Activated CD4-positive, alpha-beta T cell treated with anti-CD3 and anti-CD28 coated beads, Interleukin-2, amount 10 ng/mL, durations not matched to agents 7 days and 5 days (primary cell): ENCODE data around the gene LYRM4. TPM values are rescaled to one million over a fixed set of nuclear protein-coding genes. Genes with fewer than 3 reads are reported as not detected.

Experiments used
- CTCF ChIA-PET: fragments of 350-600 bp; sonication (Branson Sonifier 250); formaldehyde crosslinking; loops from one replicate; lab custom pipeline; 2021; ENCODE audit warnings: antibody characterized with exemption; lab: Charles Lee
- POLR2A ChIA-PET: fragments of 350-600 bp; sonication (Branson Sonifier 250); formaldehyde crosslinking; loops from one replicate; lab custom pipeline; 2021; ENCODE audit warnings: antibody characterized with exemption; lab: Charles Lee
- DNase-seq: peaks from one replicate; pipeline ENCODE4 v3.0.0-alpha.2; 2020
- H3K27ac Mint-ChIP-seq: one replicate; pipeline ENCODE4 v1.8.0; 2021; ENCODE audit warnings: mild to moderate bottlenecking, moderate library complexity, mixed read lengths
- H3K27me3 Mint-ChIP-seq: one replicate; pipeline ENCODE4 v1.8.0; 2021; ENCODE audit warnings: mixed read lengths
- H3K36me3 Mint-ChIP-seq: one replicate; pipeline ENCODE4 v1.8.0; 2021; ENCODE audit warnings: low read depth, mixed read lengths
- H3K4me1 Mint-ChIP-seq: one replicate; pipeline ENCODE4 v1.8.0; 2021; ENCODE audit warnings: mixed read lengths
- H3K4me3 Mint-ChIP-seq: one replicate; pipeline ENCODE4 v1.8.0; 2021; ENCODE audit warnings: mild to moderate bottlenecking, moderate library complexity, mixed read lengths
- H3K9me3 Mint-ChIP-seq: one replicate; pipeline ENCODE4 v1.8.0; 2021; ENCODE audit warnings: mixed read lengths
- total RNA-seq, 2 experiments: library from RNA; stranded (reverse); gene quantifications; one replicate each; pipeline ENCODE4 v1.2.3, GENCODE V29; 2021

LYRM4 gene
- total RNA-seq, 2 experiments from 2014 or later: 30.8 to 31.4 TPM

- peaks cover 14% of the 10 kb centered on the region for H3K36me3 Mint-ChIP-seq
- H3K9me3 Mint-ChIP-seq: no peaks in the 10 kb centered on the region
- H3K27ac Mint-ChIP-seq: peak overlapping the region; percentile 16
Observed at GRCh38 chr6:5256952-5257351, 3.8 kb downstream of the LYRM4 start.

GRCh38 chr6:5250911-5251310, 9.8 kb downstream of the LYRM4 start:
- Mint-ChIP-seq H3K4me1 (no peaks in the 10 kb centered on the region), H3K27ac (no peak overlapping the region), H3K27me3 (no peaks in the 10 kb centered on the region), H3K36me3 (peaks cover 18% of the 10 kb centered on the region), H3K4me3 (no peak overlapping the region), H3K9me3 (no peaks in the 10 kb centered on the region)
- ChIA-PET CTCF (no interaction called here), POLR2A (no interaction called here)
- peak; percentile 17 for DNase-seq

More at GRCh38 chr6:5256952-5257351, 3.8 kb downstream of the LYRM4 start:
- ChIA-PET CTCF (interaction anchor here (1.0 to 1.4 kb wide), 2 partner anchors 9 to 20 kb away, joined by 3 read pairs; no protein-coding TSS in a partner anchor), POLR2A (no interaction called here)
- Mint-ChIP-seq H3K27me3 (no peaks in the 10 kb centered on the region), H3K4me1 (peaks cover 32% of the 10 kb centered on the region), H3K4me3 (no peak overlapping the region)
- DNase-seq: no peak

DNA sequence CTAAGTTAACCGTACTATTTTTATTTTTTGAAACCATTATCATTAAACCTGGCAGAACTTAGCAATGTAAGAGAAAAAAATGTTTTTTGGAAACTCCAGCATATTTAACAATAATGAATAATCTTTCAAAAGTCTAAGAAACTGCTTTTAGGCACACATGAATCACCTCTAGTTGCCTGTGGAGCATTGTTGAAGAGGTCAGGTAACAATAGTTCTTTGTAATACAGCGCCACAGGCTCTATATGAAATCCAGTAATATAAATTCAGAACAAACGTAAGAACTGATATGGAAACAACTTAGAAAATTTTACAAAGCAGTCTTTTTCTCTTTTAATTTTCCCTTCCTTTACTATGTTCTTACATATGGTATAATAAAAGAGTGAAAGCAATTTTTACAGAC, 10.3 kb downstream of the LYRM4 start:
- Mint-ChIP-seq H3K27me3 (no peaks in the 10 kb centered on the region), H3K9me3 (no peaks in the 10 kb centered on the region), H3K4me1 (no peaks in the 10 kb centered on the region), H3K4me3 (no peak overlapping the region), H3K36me3 (peaks cover 18% of the 10 kb centered on the region), H3K27ac (no peak overlapping the region)
- CTCF ChIA-PET: no interaction called here
- no peak for DNase-seq
- POLR2A ChIA-PET: no interaction called here

DNA sequence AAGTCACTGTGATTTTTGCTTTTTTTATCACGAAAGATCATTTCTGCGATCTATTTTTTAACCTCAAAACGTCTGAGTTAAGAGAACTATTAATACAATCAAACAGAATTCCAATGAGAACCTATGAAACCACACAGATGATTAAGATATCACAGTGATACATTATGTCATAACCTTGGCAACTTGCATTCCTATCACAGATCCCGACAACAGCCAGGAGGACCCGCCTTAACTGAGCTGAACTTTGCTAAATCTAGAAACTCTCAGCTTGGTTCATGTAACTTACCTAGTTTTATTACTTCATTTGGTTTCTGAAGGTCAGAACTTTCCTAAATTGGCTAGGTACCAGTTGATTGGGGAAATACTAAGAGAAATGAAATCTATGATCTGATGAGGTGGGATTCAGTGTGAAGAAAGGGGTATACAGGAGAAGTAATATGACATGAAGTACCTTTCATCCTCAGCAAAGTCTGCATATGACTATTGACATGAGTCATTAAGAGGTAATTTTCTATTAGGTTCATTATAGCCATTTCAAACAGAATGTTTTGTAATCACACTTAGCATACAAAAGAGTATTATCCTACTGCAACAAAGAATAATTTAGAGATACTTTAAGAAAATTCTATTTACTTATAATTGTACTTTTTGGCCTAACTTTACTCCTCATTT, 11.2 kb downstream of the LYRM4 start:
- peaks cover 16% of the 10 kb centered on the region for H3K36me3 Mint-ChIP-seq
- CTCF ChIA-PET: no interaction called here
- POLR2A ChIA-PET: no interaction called here

GRCh38 chr6:5248302-5249098, 12.2 kb downstream of the LYRM4 start:
- DNase-seq: no peak
- CTCF ChIA-PET: interaction anchor here (1.5 kb wide), 1 partner anchor 55 kb away, joined by 4 read pairs; no protein-coding TSS in a partner anchor
- Mint-ChIP-seq H3K27ac (no peak overlapping the region), H3K9me3 (no peaks in the 10 kb centered on the region), H3K4me3 (no peak overlapping the region), H3K27me3 (no peaks in the 10 kb centered on the region), H3K4me1 (no peaks in the 10 kb centered on the region), H3K36me3 (peaks cover 14% of the 10 kb centered on the region)
- POLR2A ChIA-PET: no interaction called here

More for the DNA sequence above, 11.2 kb downstream of the LYRM4 start:
- H3K4me1 Mint-ChIP-seq: no peaks in the 10 kb centered on the region
- no peak overlapping the region for H3K27ac Mint-ChIP-seq
- DNase-seq: no peak
- no peaks in the 10 kb centered on the region for H3K9me3 Mint-ChIP-seq
- no peaks in the 10 kb centered on the region for H3K27me3 Mint-ChIP-seq
- H3K4me3 Mint-ChIP-seq: no peak overlapping the region

DNA sequence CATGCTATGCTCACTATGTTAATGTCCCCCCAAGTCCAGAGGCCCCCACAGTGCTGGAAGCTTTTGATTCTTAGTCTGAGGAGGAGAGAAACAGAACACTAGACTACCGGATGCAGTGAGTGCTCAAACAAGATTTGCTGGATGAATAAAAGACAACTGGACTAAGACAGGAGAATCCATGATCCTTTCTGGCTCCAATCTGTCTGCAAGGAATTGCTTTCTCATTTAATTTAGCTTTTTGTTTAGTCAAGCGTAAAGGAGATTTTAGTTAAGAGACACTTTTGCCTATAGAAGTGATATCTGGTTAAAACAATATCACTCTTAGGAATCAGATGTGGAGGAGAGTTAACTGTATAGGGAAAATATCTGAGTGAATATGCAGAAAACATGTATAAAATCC, 13.5 kb downstream of the LYRM4 start:
- H3K27me3 Mint-ChIP-seq: no peaks in the 10 kb centered on the region
- no peaks in the 10 kb centered on the region for H3K9me3 Mint-ChIP-seq
- H3K4me1 Mint-ChIP-seq: no peaks in the 10 kb centered on the region
- H3K36me3 Mint-ChIP-seq: peaks cover 7% of the 10 kb centered on the region
- ChIA-PET POLR2A (no interaction called here), CTCF (no interaction called here)
- no peak for DNase-seq
- no peak overlapping the region for H3K4me3 Mint-ChIP-seq
- no peak overlapping the region for H3K27ac Mint-ChIP-seq

GRCh38 chr6:5246141-5247097, 14.3 kb downstream of the LYRM4 start:
- Mint-ChIP-seq H3K4me3 (no peak overlapping the region), H3K27ac (no peak overlapping the region), H3K27me3 (no peaks in the 10 kb centered on the region), H3K36me3 (peaks cover 5% of the 10 kb centered on the region), H3K4me1 (no peaks in the 10 kb centered on the region), H3K9me3 (no peaks in the 10 kb centered on the region)
- DNase-seq: no peak
- ChIA-PET CTCF (interaction anchor here (0.5 kb wide), 1 partner anchor 254 kb away, joined by 3 read pairs; no protein-coding TSS in a partner anchor), POLR2A (no interaction called here)

GRCh38 chr6:5243069-5243468, 17.7 kb downstream of the LYRM4 start:
- CTCF ChIA-PET: interaction anchor here (0.6 kb wide), 1 partner anchor 40 kb away, joined by 3 read pairs; no protein-coding TSS in a partner anchor
- Mint-ChIP-seq H3K4me3 (no peak overlapping the region), H3K4me1 (no peaks in the 10 kb centered on the region), H3K27ac (no peak overlapping the region), H3K9me3 (no peaks in the 10 kb centered on the region), H3K27me3 (no peaks in the 10 kb centered on the region), H3K36me3 (no peaks in the 10 kb centered on the region)
- POLR2A ChIA-PET: no interaction called here
- DNase-seq: no peak

- no peaks in the 10 kb centered on the region for H3K4me1 Mint-ChIP-seq
- no peak overlapping the region for H3K4me3 Mint-ChIP-seq
- no peaks in the 10 kb centered on the region for H3K9me3 Mint-ChIP-seq
- H3K27ac Mint-ChIP-seq: no peak overlapping the region
- ChIA-PET POLR2A (no interaction called here), CTCF (no interaction called here)
- no peaks in the 10 kb centered on the region for H3K27me3 Mint-ChIP-seq
- DNase-seq: no peak
- H3K36me3 Mint-ChIP-seq: no peaks in the 10 kb centered on the region
Observed at GRCh38 chr6:5241252-5241651, 19.5 kb downstream of the LYRM4 start.

GRCh38 chr6:5238336-5238735, 22.4 kb downstream of the LYRM4 start:
- no peak overlapping the region for H3K27ac Mint-ChIP-seq
- H3K9me3 Mint-ChIP-seq: no peaks in the 10 kb centered on the region
- H3K4me1 Mint-ChIP-seq: no peaks in the 10 kb centered on the region
- CTCF ChIA-PET: no interaction called here
- no peaks in the 10 kb centered on the region for H3K36me3 Mint-ChIP-seq
- no peaks in the 10 kb centered on the region for H3K27me3 Mint-ChIP-seq
- POLR2A ChIA-PET: no interaction called here
- no peak for DNase-seq
- no peak overlapping the region for H3K4me3 Mint-ChIP-seq

DNA sequence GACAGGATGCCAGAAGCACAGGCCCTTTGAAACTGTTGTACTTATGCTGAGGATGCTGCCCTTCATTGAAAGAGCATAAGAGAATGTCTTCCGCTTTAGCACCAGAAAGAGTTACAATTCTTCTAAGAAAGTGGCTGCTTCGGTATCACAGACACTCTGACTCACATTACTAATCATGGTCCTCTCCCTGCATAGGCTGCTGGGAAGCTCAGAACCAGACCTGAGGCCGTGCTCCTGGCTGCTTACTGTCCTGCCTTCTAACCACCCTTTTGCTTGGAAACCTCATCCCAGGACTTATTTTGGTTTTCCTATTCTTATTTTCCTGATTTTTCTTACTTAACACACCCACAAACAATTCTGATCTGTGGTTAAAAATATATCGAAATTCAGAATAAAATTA, 22.9 kb downstream of the LYRM4 start:
- H3K9me3 Mint-ChIP-seq: no peaks in the 10 kb centered on the region

GRCh38 chr6:5235830-5236229, 24.9 kb downstream of the LYRM4 start:
- ChIA-PET CTCF (interaction anchor here (1.0 to 1.5 kb wide), 4 partner anchors 13 to 53 kb away, joined by 3 read pairs; no protein-coding TSS in a partner anchor), POLR2A (no interaction called here)
- Mint-ChIP-seq H3K27me3 (no peaks in the 10 kb centered on the region), H3K27ac (no peak overlapping the region), H3K4me1 (peaks cover 7% of the 10 kb centered on the region), H3K4me3 (no peak overlapping the region), H3K9me3 (no peaks in the 10 kb centered on the region), H3K36me3 (no peaks in the 10 kb centered on the region)
- no peak for DNase-seq

More for the DNA sequence above, 22.9 kb downstream of the LYRM4 start:
- H3K4me1 Mint-ChIP-seq: peaks cover 2% of the 10 kb centered on the region
- CTCF ChIA-PET: interaction anchor here (1.2 kb wide), 1 partner anchor 11 kb away, joined by 3 read pairs; no protein-coding TSS in a partner anchor
- POLR2A ChIA-PET: no interaction called here
- no peaks in the 10 kb centered on the region for H3K36me3 Mint-ChIP-seq
- no peak for DNase-seq
- no peak overlapping the region for H3K27ac Mint-ChIP-seq
- H3K27me3 Mint-ChIP-seq: no peaks in the 10 kb centered on the region
- H3K4me3 Mint-ChIP-seq: no peak overlapping the region
